Neural cell (in vitro differentiated cells): ENCODE measurements around the gene BBS12. TPM values are rescaled to one million over a fixed set of nuclear protein-coding genes. Genes with fewer than 3 reads are reported as not detected.

Source experiments
- H2AFZ ChIP-seq: fragments of 200-600, 300-800 bp; sonication (generic), shearing (Covaris generic); 2 replicates; pipeline ENCODE4 v1.6.0; 2014; ENCODE audit warnings: low read depth, mild to moderate bottlenecking, antibody characterized with exemption, low read length, moderate library complexity
- H3F3A ChIP-seq: fragments of 200-600 bp; shearing (Covaris generic); 2 replicates; pipeline ENCODE4 v1.6.1; 2016; ENCODE audit warnings: mild to moderate bottlenecking, moderate library complexity, mixed read lengths, antibody characterized with exemption, low read length; ENCODE audit not compliant: insufficient read depth, poor library complexity, severe bottlenecking
- H3K27ac ChIP-seq: fragments of 200-600, 300-800 bp; sonication (generic), shearing (Covaris generic); 2 replicates; pipeline ENCODE4 v1.5.1; 2014; ENCODE audit warnings: mild to moderate bottlenecking, low read length, moderate library complexity
- H3K27me3 ChIP-seq: fragments of 300-800, 200-600 bp; sonication (generic), shearing (Covaris generic); 2 replicates; pipeline ENCODE4 v1.6.0; 2014; ENCODE audit warnings: mild to moderate bottlenecking, low read depth, low read length, moderate library complexity; ENCODE audit not compliant: insufficient read depth
- H3K36me3 ChIP-seq: fragments of 300-800, 200-600 bp; sonication (generic), shearing (Covaris generic); 2 replicates; pipeline ENCODE4 v1.5.1; 2014; ENCODE audit warnings: mild to moderate bottlenecking, antibody characterized with exemption, low read length, moderate library complexity; ENCODE audit not compliant: insufficient read depth
- H3K4me2 ChIP-seq: fragments of 300-800, 200-600 bp; sonication (generic), shearing (Covaris generic); 2 replicates; pipeline ENCODE4 v1.6.0; 2014; ENCODE audit warnings: mild to moderate bottlenecking, low read length
- H3K4me3 ChIP-seq: fragments of 300-800, 200-600 bp; sonication (generic), shearing (Covaris generic); 2 replicates; pipeline ENCODE4 v1.5.1; 2014; ENCODE audit warnings: mild to moderate bottlenecking, low read length, moderate library complexity
- H3K79me2 ChIP-seq: fragments of 200-600 bp; shearing (Covaris generic); replicated peaks from 2 replicates; pipeline ENCODE4 v1.6.0; 2014; ENCODE audit warnings: mild to moderate bottlenecking, low read length, moderate library complexity; ENCODE audit not compliant: insufficient read depth
- H3K9ac ChIP-seq: fragments of 300-800, 200-600 bp; sonication (generic), shearing (Covaris generic); 2 replicates; pipeline ENCODE4 v1.6.1; 2016; ENCODE audit warnings: mild to moderate bottlenecking, low read length, mixed read lengths
- H3K9me2 ChIP-seq: fragments of 200-600 bp; shearing (Covaris generic); 2 replicates; pipeline ENCODE4 v1.6.1; 2016; ENCODE audit warnings: mild to moderate bottlenecking, low read length, mixed read lengths; ENCODE audit not compliant: insufficient read depth
- H3K9me3 ChIP-seq: fragments of 200-600, 300-800 bp; sonication (generic), shearing (Covaris generic); 2 replicates; pipeline ENCODE4 v1.6.1; 2016; ENCODE audit warnings: mild to moderate bottlenecking, mixed run types, low read length, moderate library complexity, mixed read lengths
- H4K20me1 ChIP-seq: fragments of 200-600 bp; shearing (Covaris generic); 2 replicates; pipeline ENCODE4 v1.6.1; 2016; ENCODE audit warnings: mild to moderate bottlenecking, mixed run types; ENCODE audit not compliant: insufficient read depth
- CTCF ChIP-seq: fragments of 450-650 bp; IDR thresholded peaks from 2 replicates; pipeline ENCODE4 v1.5.1; 2014; ENCODE audit warnings: antibody characterized with exemption, mild to moderate bottlenecking, moderate library complexity; ENCODE audit not compliant: poor library complexity, severe bottlenecking
- EP300 ChIP-seq: fragments of 450-650 bp; conservative IDR thresholded peaks from 2 replicates; pipeline ENCODE4 v1.6.1; 2014; ENCODE audit warnings: antibody characterized with exemption, mild to moderate bottlenecking, moderate library complexity; ENCODE audit not compliant: poor library complexity, severe bottlenecking
- EZH2 ChIP-seq: fragments of 200-600, 300-800 bp; shearing (Covaris generic), sonication (generic); IDR thresholded peaks from 2 replicates; pipeline ENCODE4 v1.6.1; 2014; ENCODE audit warnings: antibody characterized with exemption, low read length, borderline replicate concordance, mild to moderate bottlenecking; ENCODE audit not compliant: insufficient read depth, poor library complexity, severe bottlenecking
- MXI1 ChIP-seq: fragments of 450-650 bp; conservative IDR thresholded peaks from 2 replicates; pipeline ENCODE4 v1.6.1; 2014; ENCODE audit warnings: antibody characterized with exemption, mild to moderate bottlenecking; ENCODE audit not compliant: poor library complexity, severe bottlenecking
- POLR2AphosphoS5 ChIP-seq: IDR thresholded peaks from 2 replicates; pipeline ENCODE4 v1.6.1; 2012
- RAD21 ChIP-seq: fragments of 450-650 bp; conservative IDR thresholded peaks from 2 replicates; pipeline ENCODE4 v1.6.1; 2014; ENCODE audit warnings: antibody characterized with exemption, mild to moderate bottlenecking, moderate library complexity
- REST ChIP-seq: IDR thresholded peaks from 2 replicates; pipeline ENCODE4 v1.6.1; 2012; ENCODE audit warnings: borderline replicate concordance
- SMC3 ChIP-seq: fragments of 450-650 bp; conservative IDR thresholded peaks from 2 replicates; pipeline ENCODE4 v1.6.1; 2014; ENCODE audit warnings: antibody characterized with exemption, mild to moderate bottlenecking, moderate library complexity; ENCODE audit not compliant: poor library complexity
- TAF1 ChIP-seq: IDR thresholded peaks from 2 replicates; pipeline ENCODE4 v1.6.1; 2012; ENCODE audit warnings: low read depth
- polyA plus RNA-seq: library from polyadenylated mRNA; depleted of rRNA; stranded (reverse); fragments of >200 nt; gene quantifications from 2 replicates; pipeline ENCODE4 v1.2.3, GENCODE V29; 2014

The BBS12 gene
- polyA plus RNA-seq, 1 donor from 2014 or later, result 3.7 TPM

GRCh38 chr4:122710434-122711308 is 21.8 kb upstream of the BBS12 start:
- H3F3A ChIP-seq, result no peaks in the 10 kb centered on the region

GRCh38 chr4:122711919-122712318 is 20.6 kb upstream of the BBS12 start:
- no peak overlapping the region for H3K4me2 ChIP-seq
- H3K9ac ChIP-seq, result no peak overlapping the region
- no peaks in the 10 kb centered on the region for H3K27me3 ChIP-seq
- H3K27ac ChIP-seq, result no peak overlapping the region
- no peaks in the 10 kb centered on the region for H3K36me3 ChIP-seq
- H3K9me2 ChIP-seq, result no peaks in the 10 kb centered on the region
- H3K4me3 ChIP-seq, result no peak overlapping the region
- no peaks in the 10 kb centered on the region for H4K20me1 ChIP-seq
- H3F3A ChIP-seq, result no peaks in the 10 kb centered on the region
- no peak overlapping the region for H2AFZ ChIP-seq
- H3K9me3 ChIP-seq, result no peaks in the 10 kb centered on the region
- H3K79me2 ChIP-seq, result no peaks in the 10 kb centered on the region
- no peak for TF ChIP-seq CTCF
- TF ChIP-seq SMC3, result no peak
- no peak for TF ChIP-seq RAD21
- no peak for TF ChIP-seq TAF1
- TF ChIP-seq EP300, result no peak
- no peak for TF ChIP-seq EZH2
- no peak for TF ChIP-seq MXI1
- no peak for TF ChIP-seq POLR2AphosphoS5

More at GRCh38 chr4:122710434-122711308, 21.8 kb upstream of the BBS12 start:
- H3K36me3 ChIP-seq, result no peaks in the 10 kb centered on the region
- no peaks in the 10 kb centered on the region for H3K27me3 ChIP-seq
- no peak overlapping the region for H3K27ac ChIP-seq
- no peak overlapping the region for H2AFZ ChIP-seq
- no peak overlapping the region for H3K4me3 ChIP-seq
- H3K4me2 ChIP-seq, result no peak overlapping the region
- H3K9ac ChIP-seq, result no peak overlapping the region
- H3K79me2 ChIP-seq, result no peaks in the 10 kb centered on the region
- H4K20me1 ChIP-seq, result no peaks in the 10 kb centered on the region
- TF ChIP-seq CTCF (no peak), MXI1 (no peak), POLR2AphosphoS5 (no peak), REST (no peak), TAF1 (no peak), RAD21 (no peak), EP300 (no peak)
- no peaks in the 10 kb centered on the region for H3K9me2 ChIP-seq
- no peaks in the 10 kb centered on the region for H3K9me3 ChIP-seq
